Natural killer cell (primary cell): ENCODE measurements around the gene BICD2. TPM values are rescaled to one million over a fixed set of nuclear protein-coding genes. Genes with fewer than 3 reads are reported as not detected.

ENCODE experiments used
- ATAC-seq, 3 donors: fragments of 150-1000 bp in 2 of 3; fragments of 200-7000 bp in 1 of 3; cut with Tn5 transposase; 1 replicate in 1 of 3; 2 replicates in 2 of 3; pipeline ENCODE4 v1.10.0; 2021; ENCODE audit warnings: mild to moderate bottlenecking in 2 of 3, moderate library complexity in 2 of 3
- DNase-seq, 2 donors: peaks; one replicate each; pipeline versions ENCODE4 v3.0.0 to v3.0.0-alpha.2; 2013 to 2021; ENCODE audit warnings: mixed read lengths in 1 of 2
- H3K27ac ChIP-seq: one replicate; pipeline ENCODE4 v1.5.1; 2013; ENCODE audit warnings: mild to moderate bottlenecking, low read length
- H3K27me3 ChIP-seq: one replicate; pipeline ENCODE4 v1.6.1; 2013; ENCODE audit warnings: low read length; ENCODE audit not compliant: control insufficient read depth, insufficient read depth
- H3K36me3 ChIP-seq: one replicate; pipeline ENCODE4 v1.6.1; 2013; ENCODE audit warnings: low read length; ENCODE audit not compliant: control insufficient read depth, insufficient read depth
- H3K4me1 ChIP-seq: one replicate; pipeline ENCODE4 v1.6.1; 2013; ENCODE audit warnings: low read length; ENCODE audit not compliant: control insufficient read depth, insufficient read depth
- H3K4me3 ChIP-seq: one replicate; pipeline ENCODE4 v1.5.1; 2013; ENCODE audit warnings: low read length
- H3K9me3 ChIP-seq: one replicate; pipeline ENCODE4 v1.6.1; 2013; ENCODE audit warnings: low read length; ENCODE audit not compliant: control insufficient read depth, insufficient read depth
- H3K27ac Mint-ChIP-seq, 2 donors: one replicate each; pipeline ENCODE4 v1.8.0; 2022; ENCODE audit warnings: mild to moderate bottlenecking in 2 of 2, mixed read lengths in 2 of 2, moderate library complexity in 1 of 2
- H3K27me3 Mint-ChIP-seq, 2 donors: one replicate each; pipeline ENCODE4 v1.8.0; 2022; ENCODE audit warnings: low read depth in 2 of 2, mixed read lengths in 2 of 2
- H3K36me3 Mint-ChIP-seq: one replicate; pipeline ENCODE4 v1.8.0; 2022; ENCODE audit warnings: mixed read lengths
- H3K4me1 Mint-ChIP-seq, 2 donors: one replicate each; pipeline ENCODE4 v1.8.0; 2022; ENCODE audit warnings: mixed read lengths in 2 of 2
- H3K4me3 Mint-ChIP-seq: one replicate; pipeline ENCODE4 v1.8.0; 2022; ENCODE audit warnings: mild to moderate bottlenecking, moderate library complexity, mixed read lengths
- H3K9me3 Mint-ChIP-seq, 2 donors: one replicate each; pipeline ENCODE4 v1.8.0; 2022; ENCODE audit warnings: mixed read lengths in 2 of 2
- WGBS: methylation state at CpG from one replicate; pipeline ENCODE4 v1.1.7; 2013; ENCODE audit warnings: missing lambda C conversion rate; ENCODE audit not compliant: insufficient coverage; 5-methylcytosine and 5-hydroxymethylcytosine counted together
- intact Hi-C: fragments of 100-400 bp; cut with micrococcal nuclease; formaldehyde crosslinking; loops from one replicate; pipeline ENCODE4 v1.14.2; 2022
- total RNA-seq, 4 donors: library from RNA; stranded (reverse); fragments of 120-200 nt in 1 of 4; gene quantifications; one replicate each; pipeline versions ENCODE4 v1.2.3 to v1.2.4, GENCODE V29; 2013 to 2022
- TF ChIP-seq, protein P1 (sequence below): fragments of 200-600 bp; IDR thresholded peaks from one replicate; pipeline ENCODE4 v1.8.0; 2022; ENCODE audit warnings: antibody characterized with exemption

The BICD2 gene
- total RNA-seq, 3 donors from 2014 or later (not counting 1 experiment from before 2014, with no cell fraction given): 27.0 to 39.7 (median 39.7) TPM

- Histone ChIP-seq H3K4me3 (no peak overlapping the region), H3K27ac (no peak overlapping the region), H3K4me1 (peaks cover 26% of the 10 kb centered on the region), H3K27me3 (no peaks in the 10 kb centered on the region), H3K9me3 (no peaks in the 10 kb centered on the region), H3K36me3 (peaks cover 31% of the 10 kb centered on the region)
- H3K27me3 Mint-ChIP-seq: no peaks in the 10 kb centered on the region
- DNase-seq (no peak), ATAC-seq (no peak)
- no peaks in the 10 kb centered on the region for H3K36me3 Mint-ChIP-seq
- H3K27ac Mint-ChIP-seq: no peak overlapping the region
- H3K4me3 Mint-ChIP-seq: no peak overlapping the region
- 93% methylated on average over 9 of the region's 9 CpGs for WGBS
- H3K9me3 Mint-ChIP-seq: no peaks in the 10 kb centered on the region
- intact Hi-C loops: no loop called here
- H3K4me1 Mint-ChIP-seq: peaks cover 0 to 33% of the 10 kb centered on the region in 2 donors
- TF ChIP-seq, protein P1, sequence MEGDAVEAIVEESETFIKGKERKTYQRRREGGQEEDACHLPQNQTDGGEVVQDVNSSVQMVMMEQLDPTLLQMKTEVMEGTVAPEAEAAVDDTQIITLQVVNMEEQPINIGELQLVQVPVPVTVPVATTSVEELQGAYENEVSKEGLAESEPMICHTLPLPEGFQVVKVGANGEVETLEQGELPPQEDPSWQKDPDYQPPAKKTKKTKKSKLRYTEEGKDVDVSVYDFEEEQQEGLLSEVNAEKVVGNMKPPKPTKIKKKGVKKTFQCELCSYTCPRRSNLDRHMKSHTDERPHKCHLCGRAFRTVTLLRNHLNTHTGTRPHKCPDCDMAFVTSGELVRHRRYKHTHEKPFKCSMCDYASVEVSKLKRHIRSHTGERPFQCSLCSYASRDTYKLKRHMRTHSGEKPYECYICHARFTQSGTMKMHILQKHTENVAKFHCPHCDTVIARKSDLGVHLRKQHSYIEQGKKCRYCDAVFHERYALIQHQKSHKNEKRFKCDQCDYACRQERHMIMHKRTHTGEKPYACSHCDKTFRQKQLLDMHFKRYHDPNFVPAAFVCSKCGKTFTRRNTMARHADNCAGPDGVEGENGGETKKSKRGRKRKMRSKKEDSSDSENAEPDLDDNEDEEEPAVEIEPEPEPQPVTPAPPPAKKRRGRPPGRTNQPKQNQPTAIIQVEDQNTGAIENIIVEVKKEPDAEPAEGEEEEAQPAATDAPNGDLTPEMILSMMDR: no peak
Measured at GRCh38 chr9:92729735-92730155, 34.9 kb downstream of the BICD2 start.

- no peaks in the 10 kb centered on the region for H3K27me3 Mint-ChIP-seq
- no peaks in the 10 kb centered on the region for H3K9me3 ChIP-seq
- intact Hi-C loops: no loop called here
- H3K27ac Mint-ChIP-seq: no peak overlapping the region
- H3K27ac ChIP-seq: no peak overlapping the region
- TF ChIP-seq, protein P1: no peak
- peaks cover 33% of the 10 kb centered on the region for H3K36me3 ChIP-seq
- peaks cover 4 to 38% of the 10 kb centered on the region in 2 donors for H3K4me1 Mint-ChIP-seq
- ATAC-seq (peak in 1 of 3 donors; percentile 45), DNase-seq (no peak)
- no peaks in the 10 kb centered on the region for H3K27me3 ChIP-seq
- no peaks in the 10 kb centered on the region for H3K36me3 Mint-ChIP-seq
- H3K4me1 ChIP-seq: peaks cover 25% of the 10 kb centered on the region
- no peaks in the 10 kb centered on the region for H3K9me3 Mint-ChIP-seq
- H3K4me3 ChIP-seq: no peak overlapping the region
- WGBS: 75% methylated on average over 22 of the region's 22 CpGs
- no peak overlapping the region for H3K4me3 Mint-ChIP-seq
Measured at GRCh38 chr9:92728831-92729734, 35.5 kb downstream of the BICD2 start.

- no peak for DNase-seq
- H3K27me3 Mint-ChIP-seq: no peaks in the 10 kb centered on the region
- intact Hi-C loops: no loop called here
- H3K4me3 Mint-ChIP-seq: no peak overlapping the region
- 92% methylated on average over 13 of the region's 14 CpGs for WGBS
- peaks cover 33% of the 10 kb centered on the region for H3K36me3 ChIP-seq
- H3K4me3 ChIP-seq: no peak overlapping the region
- peaks cover 25% of the 10 kb centered on the region for H3K4me1 ChIP-seq
- no peaks in the 10 kb centered on the region for H3K27me3 ChIP-seq
- H3K27ac Mint-ChIP-seq: peak overlapping the region in 1 of 2 donors; percentile 53
- H3K27ac ChIP-seq: no peak overlapping the region
- peaks cover 6 to 44% of the 10 kb centered on the region in 2 donors for H3K4me1 Mint-ChIP-seq
- H3K9me3 ChIP-seq: no peaks in the 10 kb centered on the region
- TF ChIP-seq, protein P1: no peak
- no peaks in the 10 kb centered on the region for H3K36me3 Mint-ChIP-seq
- ATAC-seq: no peak
- no peaks in the 10 kb centered on the region for H3K9me3 Mint-ChIP-seq
Measured at GRCh38 chr9:92727716-92728700, 36.6 kb downstream of the BICD2 start.
